ENCODE data around the gene ATL3.
"Not testable (repeated sequence)": the region's sequence is repeated elsewhere in the genome, so short reads cannot be mapped to it uniquely, and the experiment has no call there.

The ATL3 gene, protein sequence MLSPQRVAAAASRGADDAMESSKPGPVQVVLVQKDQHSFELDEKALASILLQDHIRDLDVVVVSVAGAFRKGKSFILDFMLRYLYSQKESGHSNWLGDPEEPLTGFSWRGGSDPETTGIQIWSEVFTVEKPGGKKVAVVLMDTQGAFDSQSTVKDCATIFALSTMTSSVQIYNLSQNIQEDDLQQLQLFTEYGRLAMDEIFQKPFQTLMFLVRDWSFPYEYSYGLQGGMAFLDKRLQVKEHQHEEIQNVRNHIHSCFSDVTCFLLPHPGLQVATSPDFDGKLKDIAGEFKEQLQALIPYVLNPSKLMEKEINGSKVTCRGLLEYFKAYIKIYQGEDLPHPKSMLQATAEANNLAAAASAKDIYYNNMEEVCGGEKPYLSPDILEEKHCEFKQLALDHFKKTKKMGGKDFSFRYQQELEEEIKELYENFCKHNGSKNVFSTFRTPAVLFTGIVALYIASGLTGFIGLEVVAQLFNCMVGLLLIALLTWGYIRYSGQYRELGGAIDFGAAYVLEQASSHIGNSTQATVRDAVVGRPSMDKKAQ

DNA sequence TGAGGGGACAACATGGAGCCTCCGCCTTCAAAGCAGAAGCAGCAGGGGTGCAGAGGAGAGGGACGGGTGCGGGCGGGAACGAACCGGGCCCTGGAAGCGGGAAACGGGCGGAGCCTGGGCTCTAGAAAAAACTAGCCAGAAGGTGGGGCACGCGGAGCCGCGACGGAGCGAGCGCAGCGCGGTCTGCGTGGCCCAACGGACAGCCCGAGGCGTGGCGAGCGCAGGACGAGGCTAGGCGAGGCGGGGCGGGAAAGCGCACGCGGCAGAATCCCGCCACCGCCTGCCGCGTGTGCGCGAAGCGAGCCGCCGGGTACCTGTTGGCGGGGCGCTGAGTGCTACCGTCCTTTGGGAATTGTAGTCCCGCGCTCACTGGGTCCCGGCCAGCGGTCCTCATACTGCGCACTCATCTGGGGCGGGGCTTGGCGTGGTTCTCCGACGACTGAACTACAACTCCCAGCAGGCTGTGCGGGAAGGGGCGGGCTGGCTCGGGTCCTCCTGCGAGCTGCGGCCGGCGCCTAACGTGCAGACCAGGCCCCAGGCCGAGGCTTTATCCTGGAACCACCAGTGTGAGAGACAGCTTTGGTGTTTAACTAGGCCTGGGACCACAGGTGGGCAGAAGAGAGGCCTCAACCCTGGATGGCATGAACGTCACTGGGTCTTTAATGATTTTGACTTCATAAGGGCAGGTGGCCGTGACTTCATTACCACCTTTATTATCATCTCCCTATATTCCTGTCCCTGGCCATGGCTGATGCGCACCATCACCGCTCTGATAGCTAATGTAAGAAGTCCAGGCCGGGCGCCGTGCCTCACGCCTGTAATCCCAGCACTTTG, at the start of gene ATL3:
Gene ATL3, minus strand, starts transcription at position 55 of the 834 bp plus-strand sequence. Its CDS starts 41 bp downstream, at position 14.
- DNase-seq: peak; percentile 86

DNA sequence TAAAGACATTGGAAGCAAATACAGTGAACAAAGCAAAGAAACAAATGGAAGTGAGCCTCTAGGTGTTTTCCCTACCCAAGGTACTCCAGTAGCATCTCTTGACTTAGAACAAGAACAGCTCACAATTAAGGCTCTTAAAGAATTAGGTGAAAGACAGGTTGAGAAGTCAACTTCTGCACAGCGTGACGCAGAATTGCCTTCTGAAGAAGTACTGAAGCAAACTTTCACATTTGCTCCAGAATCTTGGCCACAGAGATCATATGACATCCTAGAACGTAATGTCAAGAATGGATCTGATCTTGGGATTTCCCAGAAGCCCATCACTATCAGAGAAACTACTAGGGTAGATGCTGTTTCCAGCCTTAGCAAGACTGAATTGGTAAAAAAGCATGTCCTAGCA, 49.4 kb upstream of the ATL3 start:
- DNase-seq: no peak

DNA sequence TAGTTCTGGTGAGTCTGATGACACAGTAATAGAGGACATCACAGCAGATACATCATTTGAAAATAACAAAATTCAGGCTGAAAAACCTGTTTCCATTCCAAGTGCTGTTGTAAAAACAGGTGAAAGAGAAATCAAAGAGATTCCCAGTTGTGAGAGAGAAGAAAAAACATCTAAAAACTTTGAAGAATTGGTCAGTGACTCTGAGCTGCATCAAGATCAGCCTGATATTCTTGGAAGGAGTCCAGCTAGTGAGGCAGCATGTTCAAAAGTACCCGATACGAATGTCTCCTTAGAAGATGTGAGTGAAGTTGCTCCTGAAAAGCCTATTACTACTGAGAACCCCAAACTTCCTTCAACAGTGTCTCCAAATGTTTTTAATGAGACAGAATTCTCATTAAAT, 48.8 kb upstream of the ATL3 start:
- DNase-seq: peak; percentile 42

DNA sequence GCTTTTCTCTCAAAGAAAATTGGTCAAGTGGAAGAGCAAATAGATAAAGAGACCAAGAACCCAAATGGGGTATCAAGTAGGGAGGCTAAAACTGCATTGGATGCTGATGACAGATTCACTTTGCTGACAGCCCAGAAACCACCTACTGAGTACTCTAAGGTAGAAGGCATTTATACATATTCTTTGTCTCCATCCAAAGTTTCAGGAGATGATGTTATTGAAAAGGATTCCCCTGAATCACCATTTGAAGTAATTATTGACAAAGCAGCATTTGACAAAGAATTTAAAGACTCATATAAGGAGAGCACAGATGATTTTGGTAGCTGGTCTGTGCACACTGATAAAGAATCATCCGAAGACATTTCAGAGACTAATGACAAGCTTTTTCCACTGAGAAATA, 47.8 kb upstream of the ATL3 start:
- no peak for DNase-seq

DNA sequence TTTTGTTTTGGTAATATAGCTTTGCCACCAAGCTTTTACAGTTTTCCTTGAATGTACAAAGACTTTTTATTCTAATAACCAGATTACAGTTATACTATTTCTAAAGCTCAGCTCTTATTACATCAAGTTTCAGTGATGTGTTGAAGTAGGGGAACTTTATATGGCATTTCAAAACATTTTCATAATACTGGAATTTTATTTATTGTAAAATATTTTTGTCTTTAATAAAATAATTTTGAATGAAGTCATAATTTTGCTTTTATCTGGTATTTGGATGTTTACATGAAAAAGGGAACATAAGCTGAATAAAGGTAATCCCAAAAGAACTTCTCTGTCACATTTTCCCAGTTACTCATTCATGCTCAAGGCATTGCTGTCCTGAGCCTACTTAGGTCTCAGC, 44.9 kb upstream of the ATL3 start:
- DNase-seq: no peak

DNA sequence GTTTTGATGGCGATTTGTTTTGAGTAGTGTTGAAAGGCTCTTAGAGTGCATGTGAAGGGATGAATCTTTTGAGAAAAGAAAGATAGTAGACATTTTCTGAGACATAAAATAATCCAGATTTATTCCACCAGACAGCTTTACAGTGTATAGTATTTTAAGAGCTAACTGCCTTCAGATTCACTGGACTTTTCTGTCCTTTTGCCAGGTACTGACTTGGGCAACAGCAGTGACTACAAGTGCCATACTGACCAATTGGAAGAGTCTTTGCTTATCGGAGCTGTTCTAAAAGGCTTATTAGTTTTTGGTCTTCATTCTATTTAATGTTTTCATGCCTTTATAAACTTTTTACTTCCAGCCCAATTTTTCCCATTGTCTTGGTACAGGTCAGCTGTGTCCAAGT, 42.6 kb upstream of the ATL3 start:
- no peak for DNase-seq

DNA sequence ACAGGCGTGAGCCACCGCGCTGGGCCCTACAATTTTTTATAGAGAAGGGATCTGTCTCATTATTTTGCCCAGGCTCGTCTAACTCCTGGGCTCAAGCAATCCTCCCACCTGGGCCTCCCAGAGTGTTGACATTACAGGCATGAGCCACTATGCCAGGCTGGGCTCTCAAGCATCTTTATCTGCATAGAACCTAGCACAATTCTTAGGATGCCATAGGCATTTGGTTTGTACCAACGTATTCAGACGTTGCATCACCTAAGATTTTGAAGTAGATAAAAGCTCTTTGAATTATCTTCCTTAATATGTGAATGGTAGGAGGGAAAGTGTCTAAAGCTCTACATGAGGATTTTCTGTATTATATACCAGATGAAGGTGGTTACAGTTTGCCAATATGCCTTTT, 40.7 kb upstream of the ATL3 start:
- no peak for DNase-seq

DNA sequence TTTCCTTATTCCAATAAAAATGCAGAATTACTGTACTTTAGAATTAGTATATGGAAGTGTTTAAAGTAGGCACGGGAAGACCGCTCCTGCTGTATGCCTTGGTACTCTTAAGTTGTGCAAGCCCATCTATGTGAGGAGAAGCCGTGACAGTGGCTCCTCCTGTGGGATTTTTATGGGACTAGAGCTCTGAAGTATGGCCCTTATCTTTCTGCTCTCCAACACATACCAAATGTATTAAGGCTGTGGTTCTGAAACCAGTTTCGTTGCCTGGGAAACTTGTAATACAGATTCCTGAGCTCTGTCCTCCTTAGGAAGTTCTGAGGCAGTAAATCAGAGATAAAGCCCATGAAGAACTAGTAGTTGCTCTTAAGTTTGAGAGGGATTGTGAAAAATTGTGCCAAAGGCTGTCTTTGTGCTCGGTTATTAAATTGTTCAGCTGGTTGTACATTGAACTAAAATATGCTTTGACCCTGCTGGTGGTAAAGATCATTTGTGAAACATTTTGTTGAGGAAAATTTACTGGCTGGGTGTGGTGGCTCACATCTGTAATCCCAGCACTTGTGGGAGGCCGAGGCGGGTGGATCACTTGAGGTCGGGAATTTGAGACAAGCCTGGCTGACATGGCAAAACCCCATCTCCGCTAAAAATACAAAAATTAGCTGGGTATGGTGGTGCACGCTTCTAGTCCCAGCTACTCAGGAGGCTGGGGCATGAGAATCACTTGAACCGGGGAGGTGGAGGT, 39.5 kb upstream of the ATL3 start:
- DNase-seq: no peak

DNA sequence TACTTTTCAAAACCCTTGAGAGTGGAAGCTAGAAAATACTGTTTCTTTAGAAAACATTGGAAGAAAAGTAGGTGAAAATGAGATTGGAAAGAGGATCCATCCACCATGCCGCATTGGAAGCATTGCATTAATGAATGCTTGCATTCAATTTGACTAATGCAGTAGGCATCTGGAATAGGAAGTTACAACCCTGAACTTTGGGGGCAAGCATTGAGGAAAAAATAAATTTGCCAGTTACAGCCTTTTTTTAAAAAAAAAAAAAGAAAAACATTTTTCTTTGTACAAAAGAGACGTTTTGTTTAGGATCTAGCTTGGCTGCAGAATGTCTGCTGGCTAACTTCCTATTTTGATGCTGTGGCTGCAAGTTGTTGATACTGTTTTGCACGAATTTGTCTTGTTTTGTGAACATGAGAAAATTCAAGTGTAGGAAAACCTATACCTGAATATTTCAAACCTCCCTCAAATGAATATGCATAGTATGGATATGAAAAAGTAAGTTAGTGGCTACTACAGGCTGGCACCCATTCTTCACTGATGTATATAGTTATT, 38.2 kb upstream of the ATL3 start:
- DNase-seq: no peak

DNA sequence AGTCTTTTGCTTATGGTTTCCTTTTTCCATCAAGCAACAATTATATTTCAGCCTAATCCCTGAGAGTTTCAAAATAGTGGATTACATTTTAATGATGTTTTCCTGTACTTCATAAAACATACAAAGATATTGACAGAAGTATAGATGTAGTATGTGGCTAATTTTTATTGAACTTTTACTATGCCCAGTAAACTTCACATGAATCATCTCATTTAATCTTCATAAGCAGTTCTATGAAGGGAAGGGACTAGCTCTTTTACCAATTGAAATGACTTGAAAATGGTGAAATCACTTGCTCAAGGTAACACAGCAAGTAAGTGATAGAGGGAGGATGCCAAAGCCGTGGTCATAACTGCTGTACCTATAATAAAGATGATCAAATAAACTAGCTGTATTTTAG, 37.6 kb upstream of the ATL3 start:
- no peak for DNase-seq

DNA sequence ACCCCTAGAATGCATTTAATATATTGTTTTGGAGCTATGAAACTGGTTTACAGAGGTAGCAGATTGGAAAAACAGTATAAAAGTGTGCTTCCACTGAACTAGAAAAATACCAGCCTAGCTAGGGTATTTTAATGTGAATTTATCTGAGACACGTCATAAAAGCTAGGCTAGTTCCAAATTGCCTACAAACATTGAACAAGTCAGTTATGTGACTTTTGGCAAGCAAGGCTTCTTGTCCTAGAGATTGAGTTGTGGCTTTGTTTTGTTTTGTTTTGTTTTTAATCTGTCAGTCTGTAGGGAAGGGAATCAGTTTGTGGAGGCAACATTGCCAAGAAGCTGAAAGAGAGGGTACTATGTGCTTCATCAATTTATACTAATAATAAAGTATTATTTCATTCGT, 34.4 kb upstream of the ATL3 start:
- no peak for DNase-seq

DNA sequence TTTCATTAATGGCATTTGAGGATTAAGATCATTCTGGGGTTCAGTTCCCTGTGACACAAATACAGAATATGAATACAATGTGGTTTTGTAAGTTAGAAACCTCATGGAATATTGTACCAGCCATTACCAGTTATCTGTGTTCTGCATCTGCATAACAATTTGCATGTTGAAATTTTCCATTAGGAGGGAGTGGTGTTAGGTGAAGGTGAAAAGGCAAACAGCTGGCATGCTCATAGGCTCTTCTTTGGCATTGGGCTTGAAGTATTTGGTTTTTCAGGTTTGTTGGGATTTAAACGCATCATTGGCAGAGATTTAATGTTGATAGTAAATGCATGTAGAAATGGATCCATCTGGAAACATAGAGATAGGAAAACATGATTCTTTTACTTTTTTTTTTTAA, 28.7 kb upstream of the ATL3 start:
- no peak for DNase-seq

DNA sequence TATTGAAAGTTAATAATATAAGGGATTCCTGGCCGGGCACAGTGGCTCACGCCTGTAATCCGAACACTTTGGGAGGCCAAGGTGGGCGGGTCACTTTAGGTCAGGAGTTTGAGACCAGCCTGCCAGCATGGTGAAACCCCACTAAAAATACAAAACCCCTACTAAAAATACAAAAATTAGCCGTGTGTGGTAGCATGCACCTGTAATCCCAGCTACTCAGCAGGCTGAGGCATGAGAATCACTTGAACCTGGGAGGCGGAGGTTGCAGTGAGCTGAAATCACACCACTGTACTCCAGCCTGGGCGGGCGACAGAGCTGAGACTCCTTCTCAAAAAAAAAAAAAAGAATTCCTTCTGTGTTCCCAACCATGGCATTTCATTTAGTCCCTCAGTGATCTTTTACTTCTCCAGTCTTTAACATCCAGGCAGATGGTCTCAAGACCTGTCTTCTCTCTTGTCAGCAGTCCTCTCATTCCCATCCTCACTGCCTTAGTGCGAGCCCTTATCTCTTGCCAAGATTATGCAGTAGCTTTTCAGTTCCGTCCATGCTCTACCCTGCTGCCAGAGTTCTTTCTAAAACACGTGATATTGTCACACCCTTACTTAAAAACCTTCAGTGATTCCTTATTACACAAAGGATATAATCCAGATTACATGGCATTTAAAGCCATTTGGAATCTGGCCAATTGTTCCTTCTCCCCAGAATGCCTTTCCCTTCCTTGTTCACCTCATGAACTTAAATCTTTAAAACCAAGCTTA, 28.0 kb upstream of the ATL3 start:
- DNase-seq: no peak

DNA sequence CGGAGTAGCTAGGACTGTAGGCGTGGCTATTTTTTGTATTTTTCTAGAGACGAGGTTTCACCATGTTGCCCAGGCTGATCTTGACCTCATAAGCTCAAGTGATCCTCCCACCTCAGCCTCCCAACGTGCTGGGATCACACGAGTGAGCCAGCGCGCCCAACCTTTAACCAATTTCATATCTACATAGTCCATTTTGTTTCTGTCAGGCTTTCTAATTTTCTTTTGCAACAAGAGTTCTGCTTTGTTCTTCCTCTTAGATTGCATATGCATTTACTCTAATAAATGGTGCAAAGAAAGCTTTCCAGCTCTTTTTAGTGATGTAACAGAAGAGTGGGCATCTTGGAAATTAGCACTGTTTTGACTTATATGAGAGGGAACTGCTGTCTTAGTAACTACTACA, 23.4 kb upstream of the ATL3 start:
- no peak for DNase-seq

DNA sequence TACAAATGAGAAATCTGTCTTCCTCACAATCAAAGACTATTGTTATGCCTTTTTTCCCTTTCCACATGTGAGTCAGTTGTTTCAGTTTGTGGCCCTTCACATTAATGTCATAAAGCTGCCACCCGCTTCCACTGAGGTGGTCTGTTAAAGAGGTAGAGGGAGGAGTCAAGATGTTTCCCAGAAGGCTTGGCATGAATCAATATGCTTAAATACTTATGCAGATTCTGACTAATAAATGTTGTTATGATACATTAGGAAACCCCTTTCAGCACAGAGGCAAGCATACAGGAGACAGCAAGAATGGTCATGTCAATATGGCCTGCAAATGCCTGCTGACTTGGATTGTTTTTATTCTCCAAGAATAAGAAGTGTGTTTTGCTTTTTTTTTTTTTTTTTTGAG, 16.7 kb upstream of the ATL3 start:
- DNase-seq: no peak

DNA sequence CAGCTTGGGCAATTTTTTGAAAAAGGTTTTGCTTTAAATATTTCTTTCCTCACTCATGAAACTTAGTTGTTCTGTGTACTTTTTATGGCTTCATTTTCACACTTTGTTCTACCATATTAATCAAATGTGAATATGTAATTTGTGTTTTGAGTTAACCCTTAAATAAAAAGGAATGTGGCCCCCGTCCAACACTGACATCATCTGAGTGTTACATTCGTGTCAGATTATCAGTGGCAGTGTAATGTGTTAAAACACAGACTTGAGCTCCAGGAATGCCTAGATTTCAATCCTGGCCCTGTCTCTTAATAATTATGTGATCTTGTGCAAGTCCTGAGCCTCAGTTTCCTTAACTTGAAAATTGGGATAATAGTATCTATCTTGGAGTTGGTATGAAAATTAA, 15.8 kb upstream of the ATL3 start:
- no peak for DNase-seq

DNA sequence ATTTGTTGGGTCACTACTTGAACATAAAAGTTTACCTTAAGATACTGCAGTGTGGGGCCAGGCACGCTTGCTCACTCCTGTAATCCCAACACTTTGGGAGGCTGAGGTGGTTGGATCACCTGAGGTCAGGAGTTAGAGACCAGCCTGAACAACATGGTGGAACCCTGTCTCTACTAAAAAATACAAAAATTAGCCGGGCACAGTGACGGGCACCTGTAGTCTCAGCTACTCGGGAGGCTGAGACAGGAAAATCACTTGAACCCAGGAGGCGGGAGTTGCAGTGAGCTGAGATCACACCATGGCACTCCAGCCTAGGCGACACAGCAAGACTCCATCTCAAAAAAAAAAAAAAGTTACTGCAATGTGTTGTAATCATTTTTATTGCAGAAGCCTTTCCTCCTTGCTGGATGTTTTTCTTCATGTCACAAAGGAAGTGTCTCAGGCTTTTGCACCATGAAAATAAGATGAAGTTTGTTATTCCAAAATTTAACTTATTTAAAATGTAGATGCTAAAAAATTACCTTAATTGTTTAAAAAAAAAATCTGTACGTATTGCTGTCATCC, 14.1 kb upstream of the ATL3 start:
- not testable (repeated sequence) for DNase-seq

DNA sequence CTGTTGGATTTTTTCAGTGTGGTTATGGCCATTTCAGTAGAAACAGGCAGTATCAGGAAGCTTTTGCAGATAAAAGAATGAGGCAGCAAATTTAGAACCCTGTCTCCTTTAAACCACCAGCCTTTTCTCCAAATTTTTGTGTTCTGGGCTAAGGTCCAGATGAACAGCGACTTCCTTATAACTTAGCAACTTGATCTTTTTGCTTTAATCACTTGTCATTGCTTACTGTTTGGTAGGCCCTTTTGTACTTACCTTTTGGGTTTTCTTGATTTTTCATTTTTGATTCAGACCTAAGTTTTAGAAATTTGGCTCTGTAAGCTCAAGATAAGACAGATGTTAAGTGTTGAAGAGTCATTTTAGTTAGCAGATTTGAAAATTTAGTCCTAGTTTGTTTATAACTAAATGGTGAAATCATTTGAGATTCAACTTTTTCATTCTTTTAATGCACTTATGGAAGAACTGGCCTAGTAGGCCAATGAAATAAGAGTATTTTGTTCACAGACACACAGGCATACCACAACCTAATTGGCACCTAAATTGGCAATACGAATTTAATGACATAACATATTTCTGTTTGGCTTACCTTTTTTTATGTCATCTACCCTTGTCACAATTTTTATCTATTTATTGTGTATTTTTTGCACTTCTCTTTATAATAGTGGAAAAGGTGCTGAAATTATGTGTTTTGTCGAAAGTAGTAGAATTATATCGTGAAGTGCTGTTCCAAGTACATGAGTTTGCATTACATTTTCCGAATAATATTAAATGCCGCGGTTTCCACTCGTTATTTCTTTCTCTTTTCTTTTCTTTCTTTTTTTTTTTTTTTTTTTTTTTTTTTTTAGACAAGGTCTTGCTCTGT, 12.2 kb upstream of the ATL3 start:
- no peak for DNase-seq

DNA sequence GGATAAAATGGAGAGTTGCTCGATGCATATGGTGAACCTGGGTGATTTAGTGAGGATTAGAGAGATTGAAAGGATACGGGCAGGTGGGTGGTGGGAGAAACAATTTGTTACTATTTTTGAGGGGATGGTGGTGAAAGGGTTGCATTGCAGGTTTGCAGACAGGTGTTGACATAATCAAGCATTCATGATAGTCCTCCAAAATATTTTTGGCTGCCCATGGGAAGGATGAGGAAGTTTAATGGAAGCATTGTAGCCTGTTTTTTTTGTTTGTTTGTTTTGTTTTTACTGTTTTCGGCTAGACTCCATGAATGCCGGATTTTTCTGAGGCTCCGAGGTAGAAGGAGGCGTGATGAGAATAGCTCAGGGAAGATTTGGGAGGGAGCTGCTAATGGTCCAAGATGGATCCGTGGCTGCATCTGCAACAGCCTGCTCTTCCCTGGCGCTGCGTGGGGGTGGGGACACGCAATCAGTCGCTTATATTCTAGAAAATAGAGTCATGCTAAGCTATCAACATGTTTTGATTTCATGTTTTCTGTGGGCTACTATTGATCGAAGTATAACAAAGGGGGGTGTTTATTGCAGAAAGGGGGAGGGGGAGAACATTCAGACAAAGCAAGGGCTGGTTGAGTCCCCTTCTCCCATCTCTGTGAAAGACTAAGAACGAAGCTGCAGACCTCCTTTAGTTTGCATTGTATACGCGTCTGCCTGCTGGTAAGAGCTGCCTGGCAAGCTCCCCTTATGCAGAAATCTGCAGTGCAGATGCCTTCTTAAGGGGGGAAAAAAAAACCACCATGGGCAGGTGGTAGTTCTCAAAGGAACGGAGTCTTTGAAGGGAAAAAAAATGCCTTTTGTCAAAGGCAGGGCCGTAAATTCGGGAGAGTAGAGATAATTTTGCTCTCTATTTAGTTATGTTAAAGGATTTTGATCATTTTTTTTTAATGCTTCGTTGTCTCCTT, 11.2 kb upstream of the ATL3 start:
- no peak for DNase-seq

Data from kidney glomerular epithelial cell (primary cell).